Measurements from ENCODE around the gene CORO7.

GRCh38 chr16:4403133-4403949 is 13.1 kb downstream of the CORO7 start:
- TF ChIP-seq, protein P1, sequence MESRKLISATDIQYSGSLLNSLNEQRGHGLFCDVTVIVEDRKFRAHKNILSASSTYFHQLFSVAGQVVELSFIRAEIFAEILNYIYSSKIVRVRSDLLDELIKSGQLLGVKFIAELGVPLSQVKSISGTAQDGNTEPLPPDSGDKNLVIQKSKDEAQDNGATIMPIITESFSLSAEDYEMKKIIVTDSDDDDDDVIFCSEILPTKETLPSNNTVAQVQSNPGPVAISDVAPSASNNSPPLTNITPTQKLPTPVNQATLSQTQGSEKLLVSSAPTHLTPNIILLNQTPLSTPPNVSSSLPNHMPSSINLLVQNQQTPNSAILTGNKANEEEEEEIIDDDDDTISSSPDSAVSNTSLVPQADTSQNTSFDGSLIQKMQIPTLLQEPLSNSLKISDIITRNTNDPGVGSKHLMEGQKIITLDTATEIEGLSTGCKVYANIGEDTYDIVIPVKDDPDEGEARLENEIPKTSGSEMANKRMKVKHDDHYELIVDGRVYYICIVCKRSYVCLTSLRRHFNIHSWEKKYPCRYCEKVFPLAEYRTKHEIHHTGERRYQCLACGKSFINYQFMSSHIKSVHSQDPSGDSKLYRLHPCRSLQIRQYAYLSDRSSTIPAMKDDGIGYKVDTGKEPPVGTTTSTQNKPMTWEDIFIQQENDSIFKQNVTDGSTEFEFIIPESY (IDR thresholded peaks at IDR 0.05; ENCODE audit: borderline replicate concordance, low read depth): no peak
- TF ChIP-seq, protein P2, sequence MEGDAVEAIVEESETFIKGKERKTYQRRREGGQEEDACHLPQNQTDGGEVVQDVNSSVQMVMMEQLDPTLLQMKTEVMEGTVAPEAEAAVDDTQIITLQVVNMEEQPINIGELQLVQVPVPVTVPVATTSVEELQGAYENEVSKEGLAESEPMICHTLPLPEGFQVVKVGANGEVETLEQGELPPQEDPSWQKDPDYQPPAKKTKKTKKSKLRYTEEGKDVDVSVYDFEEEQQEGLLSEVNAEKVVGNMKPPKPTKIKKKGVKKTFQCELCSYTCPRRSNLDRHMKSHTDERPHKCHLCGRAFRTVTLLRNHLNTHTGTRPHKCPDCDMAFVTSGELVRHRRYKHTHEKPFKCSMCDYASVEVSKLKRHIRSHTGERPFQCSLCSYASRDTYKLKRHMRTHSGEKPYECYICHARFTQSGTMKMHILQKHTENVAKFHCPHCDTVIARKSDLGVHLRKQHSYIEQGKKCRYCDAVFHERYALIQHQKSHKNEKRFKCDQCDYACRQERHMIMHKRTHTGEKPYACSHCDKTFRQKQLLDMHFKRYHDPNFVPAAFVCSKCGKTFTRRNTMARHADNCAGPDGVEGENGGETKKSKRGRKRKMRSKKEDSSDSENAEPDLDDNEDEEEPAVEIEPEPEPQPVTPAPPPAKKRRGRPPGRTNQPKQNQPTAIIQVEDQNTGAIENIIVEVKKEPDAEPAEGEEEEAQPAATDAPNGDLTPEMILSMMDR (IDR thresholded peaks at IDR 0.05): no peak
- no peak for TF ChIP-seq REST (IDR thresholded peaks at IDR 0.05; ENCODE audit: low read depth, low read length)
- no peak for TF ChIP-seq YY1 (IDR thresholded peaks at IDR 0.05; ENCODE audit: low read depth)
- TF ChIP-seq GATA2 (CRISPR knock-in tag; IDR thresholded peaks at IDR 0.05): no peak
- no peak for TF ChIP-seq IRF3 (IDR thresholded peaks at IDR 0.05; ENCODE audit: low read depth, low read length)
- no peak for TF ChIP-seq EZH2phosphoT487 (IDR thresholded peaks at IDR 0.05; ENCODE audit: borderline replicate concordance, low read depth)
- TF ChIP-seq RCOR1 (IDR thresholded peaks at IDR 0.05; ENCODE audit: low read length): no peak
- no peak for TF ChIP-seq TCF12 (IDR thresholded peaks at IDR 0.05)
- TF ChIP-seq GABPA (IDR thresholded peaks at IDR 0.05; ENCODE audit: low read depth): no peak

Measured in SK-N-SH (cell line).